ENCODE measurements around the gene CRISPLD2.

- TF ChIP-seq POLR2A (IDR thresholded peaks at IDR 0.05; ENCODE audit: low read depth, low read length) (no peak), REST (IDR thresholded peaks at IDR 0.05; ENCODE audit: low read depth, low read length) (no peak)
Measured at GRCh38 chr16:84883301-84883700, 63.5 kb downstream of the CRISPLD2 start.

Data from GM12878 (cell line).